Fibroblast of skin of right biceps (primary cell): ENCODE results near the gene CASZ1.

Experiments
- DNase-seq: peaks from one replicate; pipeline ENCODE4 v3.0.0-alpha.2; 2013

CASZ1 gene

DNA sequence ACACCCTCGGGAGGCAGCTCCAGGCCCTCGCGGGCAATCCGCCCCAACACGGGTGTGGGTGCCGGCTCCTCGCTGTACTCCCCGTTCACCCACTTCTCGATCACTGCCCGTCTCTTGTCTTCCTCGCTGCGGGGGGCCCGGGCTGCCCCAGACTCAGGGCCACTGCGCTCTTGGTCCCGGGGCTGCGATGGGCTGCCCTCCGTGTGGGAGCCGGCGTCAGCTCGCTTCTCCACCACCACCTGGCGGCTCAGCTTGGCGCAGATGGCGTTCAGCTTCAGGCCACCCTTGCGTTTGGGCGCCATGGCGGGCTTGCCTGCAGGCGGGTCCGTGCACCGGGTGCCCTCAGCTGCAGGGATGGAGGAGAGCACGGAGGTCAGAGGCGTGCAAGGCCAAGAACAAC is 131.2 kb downstream of the CASZ1 start:
- DNase-seq, result no peak

DNA sequence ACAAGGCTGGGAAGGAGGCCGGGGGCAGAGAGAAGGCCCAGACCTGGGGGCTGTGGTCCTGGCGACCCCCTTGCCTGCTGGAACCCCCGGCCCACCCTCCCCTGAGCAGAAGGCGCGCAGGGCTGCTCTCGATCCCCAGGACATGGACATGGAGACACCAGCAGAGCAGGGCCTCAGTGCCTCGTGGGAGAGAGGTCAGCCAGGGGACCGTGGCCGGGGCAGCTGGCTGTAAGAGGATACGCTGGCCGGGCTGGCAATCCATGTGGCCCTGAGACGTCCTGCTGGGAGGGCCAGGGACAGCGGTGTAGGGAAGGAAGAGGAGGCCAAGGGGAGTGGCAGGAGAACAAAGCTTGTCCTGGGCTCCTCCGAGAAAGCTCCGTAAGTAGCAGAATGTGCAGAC is 132.2 kb downstream of the CASZ1 start:
- DNase-seq, result no peak

DNA sequence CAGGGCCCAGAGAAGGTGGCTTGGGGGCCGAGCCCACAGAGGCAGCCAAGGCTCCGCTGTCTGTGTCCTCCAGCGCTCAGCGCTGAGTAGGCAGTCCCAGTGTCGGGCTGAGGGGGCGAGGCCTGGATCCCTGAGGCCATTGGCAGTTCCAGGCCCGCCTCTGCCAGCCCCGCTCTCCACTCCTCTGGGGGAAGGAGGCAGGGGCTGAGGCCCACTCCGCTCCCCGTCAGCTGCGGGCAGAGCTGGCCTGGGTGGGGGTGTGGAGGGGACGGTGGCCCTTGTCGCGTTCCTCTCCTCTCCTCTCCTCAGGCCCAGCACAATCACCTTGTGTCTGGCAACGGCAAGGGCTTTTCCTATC is 132.8 kb downstream of the CASZ1 start:
- DNase-seq, result no peak

GRCh38 chr1:10662824-10663677 is 133.4 kb downstream of the CASZ1 start:
- no peak for DNase-seq

- no peak for DNase-seq
Observed at GRCh38 chr1:10662090-10662688, 134.3 kb downstream of the CASZ1 start.

DNA sequence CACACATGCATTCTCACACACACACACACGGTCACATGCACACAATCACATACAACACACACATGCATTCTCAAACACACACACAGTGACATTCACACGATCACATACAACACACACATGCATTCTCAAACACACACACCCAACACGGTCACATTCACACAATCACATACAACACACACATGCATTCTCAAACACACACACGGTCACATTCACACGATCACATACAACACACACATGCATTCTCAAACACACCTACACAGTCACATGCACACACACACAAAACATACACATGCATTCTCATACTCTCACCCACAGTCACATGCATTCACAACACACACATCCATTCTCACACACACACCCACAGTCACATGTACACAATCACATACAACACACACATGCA is 135.0 kb downstream of the CASZ1 start:
- no peak for DNase-seq

GRCh38 chr1:10659646-10660540 is 136.6 kb downstream of the CASZ1 start:
- no peak for DNase-seq

- no peak for DNase-seq
Observed at GRCh38 chr1:10659218-10659617, 137.2 kb downstream of the CASZ1 start.

- no peak for DNase-seq
Observed at GRCh38 chr1:10658396-10659066, 137.9 kb downstream of the CASZ1 start.

DNA sequence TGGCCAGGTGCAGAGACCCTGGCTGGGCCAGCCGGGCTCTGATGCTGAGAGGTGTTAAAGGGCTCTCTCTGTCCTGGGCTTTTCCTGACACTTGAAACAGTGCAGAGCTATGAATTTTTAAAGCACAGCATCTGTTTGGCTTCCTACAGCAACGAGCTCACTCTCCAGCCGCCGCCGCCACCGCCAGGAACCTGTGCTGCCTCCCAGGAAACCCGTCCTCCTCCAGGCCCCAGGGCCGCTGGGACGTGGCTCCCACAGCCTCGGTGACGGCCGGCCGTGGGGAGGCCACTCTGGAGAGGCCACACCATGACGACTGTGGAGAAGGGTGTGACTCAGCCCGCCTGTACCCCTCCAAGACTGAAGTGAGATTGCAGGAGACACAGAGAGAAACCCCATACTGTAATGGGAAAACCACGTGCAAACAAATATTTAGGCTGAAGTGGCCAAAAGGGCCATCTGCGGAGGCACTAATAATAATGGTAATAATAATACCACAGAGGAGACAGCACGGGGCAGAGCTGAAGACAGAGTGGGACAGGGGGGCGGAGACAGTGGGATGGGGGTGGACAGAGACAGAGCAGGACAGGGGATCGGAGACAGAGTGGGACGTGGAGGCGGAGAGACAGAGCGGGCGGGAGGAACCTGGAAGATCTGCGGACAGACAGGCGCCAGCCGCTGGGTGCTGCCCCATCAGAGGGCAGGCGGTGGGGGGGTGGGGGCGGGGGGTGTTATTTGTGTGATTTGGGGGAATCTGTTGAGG is 139.2 kb downstream of the CASZ1 start:
- DNase-seq, result no peak

DNA sequence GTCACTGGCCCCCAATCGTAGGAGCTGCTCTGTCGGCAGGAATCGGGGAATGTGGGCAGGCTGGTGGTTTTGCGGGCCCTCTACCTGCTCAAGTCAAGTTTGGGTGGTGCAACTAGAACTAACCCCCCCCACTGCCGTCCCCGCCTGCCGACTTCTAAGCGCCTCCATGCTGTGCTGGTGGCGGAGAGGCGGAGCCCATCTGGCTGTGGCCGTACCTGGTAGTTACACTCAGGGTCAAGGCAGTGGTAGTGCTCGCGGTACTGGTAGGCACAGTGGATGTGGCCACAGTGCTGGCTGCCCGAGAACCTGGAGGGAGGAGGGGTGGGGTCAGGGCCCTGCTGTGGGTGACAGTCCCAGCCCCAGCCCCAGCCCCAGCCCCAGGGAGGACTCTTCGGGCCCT is 140.0 kb downstream of the CASZ1 start:
- DNase-seq, result no peak

- DNase-seq, result no peak
Observed at GRCh38 chr1:10655002-10655401, 141.4 kb downstream of the CASZ1 start.

GRCh38 chr1:10653370-10654125 is 142.9 kb downstream of the CASZ1 start:
- no peak for DNase-seq

DNA sequence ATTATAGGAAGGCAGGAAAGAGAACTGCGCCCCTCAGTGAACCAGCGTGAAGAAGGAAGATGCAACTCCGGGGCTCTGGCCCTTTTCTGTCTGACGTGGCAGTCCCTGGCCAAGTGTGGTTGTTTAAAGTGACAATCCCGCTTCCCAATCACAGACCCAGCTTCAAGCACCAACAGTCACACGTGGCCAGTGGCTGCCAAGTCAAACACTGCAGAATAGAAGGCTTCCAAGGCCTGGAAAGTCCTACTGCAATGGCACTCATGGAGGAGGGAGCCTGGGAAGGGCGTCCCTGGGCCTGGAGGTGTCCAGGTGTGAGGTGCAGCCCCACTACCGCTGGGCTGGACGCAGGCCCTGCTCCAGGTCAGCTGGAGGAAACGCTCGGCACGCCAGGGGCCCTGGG is 143.8 kb downstream of the CASZ1 start:
- DNase-seq, result no peak

DNA sequence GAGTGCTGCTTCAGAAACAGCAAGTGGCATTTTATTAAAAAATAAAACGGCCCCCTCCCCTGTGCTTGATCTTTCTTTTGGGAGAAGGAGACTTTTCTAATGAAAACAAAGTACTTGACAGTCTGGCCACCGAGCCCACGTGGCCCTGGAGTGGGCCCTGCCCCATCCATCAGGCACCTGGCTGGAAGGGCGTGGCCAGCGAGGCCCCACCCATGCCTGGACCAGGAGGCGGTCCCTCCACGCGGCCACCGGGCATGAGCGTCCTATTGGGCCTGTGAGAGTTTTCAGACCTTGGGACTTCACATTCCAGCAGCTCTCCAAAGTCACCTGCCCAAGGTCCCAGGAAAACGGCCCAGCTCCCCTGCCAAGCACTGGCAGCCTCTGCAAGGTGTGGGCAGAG is 144.7 kb downstream of the CASZ1 start:
- DNase-seq, result no peak

- no peak for DNase-seq
Observed at GRCh38 chr1:10651389-10651766, 145.1 kb downstream of the CASZ1 start.

DNA sequence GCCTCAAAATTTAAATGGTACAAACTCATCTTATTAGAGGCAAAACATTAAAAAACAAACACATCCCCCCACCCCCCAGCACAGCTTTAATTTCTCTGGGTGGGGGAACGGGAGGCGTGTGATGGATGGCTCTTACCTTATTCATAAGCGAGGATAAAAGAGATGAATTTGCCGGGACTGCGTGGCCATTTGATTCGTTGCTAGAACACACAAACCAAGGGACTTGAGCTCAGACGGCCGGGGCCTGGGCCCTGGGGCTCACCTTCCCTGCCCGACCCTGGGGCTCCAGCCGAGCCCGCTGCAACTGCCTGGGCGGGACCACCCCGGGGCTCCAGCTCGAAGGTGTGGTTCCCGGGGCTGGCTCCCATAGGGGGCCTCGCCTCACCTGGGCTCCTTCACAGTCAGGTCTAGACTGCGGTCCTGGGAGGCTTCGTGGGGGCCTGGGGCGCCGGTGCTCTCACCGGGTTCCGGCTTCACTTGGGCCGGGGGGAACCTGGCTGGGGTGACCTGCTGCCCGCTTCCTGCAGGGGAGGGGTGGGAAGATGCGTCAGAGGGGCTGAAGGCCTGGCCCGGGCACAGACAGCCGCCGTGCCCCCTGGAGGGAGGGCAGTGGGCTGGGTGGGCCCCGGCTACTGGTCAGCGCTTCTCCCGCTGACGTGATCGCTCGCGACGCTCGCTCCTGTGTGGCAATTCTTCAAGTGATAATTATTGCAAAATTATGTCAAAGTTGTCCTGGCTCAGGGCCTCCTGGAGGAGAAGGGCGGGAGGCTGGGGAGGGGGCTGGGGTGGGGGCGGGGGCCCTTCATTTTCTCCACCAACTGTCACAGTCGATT is 145.7 kb downstream of the CASZ1 start:
- DNase-seq, result no peak

DNA sequence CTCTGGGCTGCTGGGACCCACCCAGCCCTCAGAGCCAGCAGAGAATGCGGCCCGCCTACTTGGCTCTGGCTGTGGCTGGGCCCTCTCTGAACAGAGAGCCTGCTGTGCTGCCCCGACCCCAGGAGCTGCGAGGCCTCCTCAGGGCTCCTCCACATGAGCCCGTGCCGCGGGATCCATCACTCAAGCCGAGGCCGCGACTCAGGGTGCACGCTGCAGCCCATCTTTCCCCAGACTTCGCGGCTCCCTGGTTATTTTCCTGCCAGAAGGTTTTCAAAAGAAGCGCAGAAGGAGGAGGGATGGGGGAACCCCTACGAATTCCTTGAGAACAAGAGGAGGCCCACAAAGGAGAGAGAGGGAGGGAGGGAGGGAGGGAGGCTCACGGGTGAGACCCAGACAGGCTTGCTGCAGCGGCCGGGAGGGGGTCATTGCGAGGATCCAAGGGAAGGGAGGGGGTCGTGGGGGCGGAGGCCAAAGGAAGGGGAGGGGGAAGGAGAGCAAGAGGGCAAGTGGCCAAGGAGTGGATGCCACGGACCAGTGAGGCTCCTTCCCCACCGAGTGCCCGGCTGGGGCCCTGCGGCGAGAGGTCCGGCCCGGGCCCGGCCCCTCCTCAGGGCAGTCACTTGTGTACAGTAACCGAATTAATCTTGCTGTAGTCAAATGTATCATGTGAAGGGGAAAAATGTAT is 146.8 kb downstream of the CASZ1 start:
- no peak for DNase-seq

DNA sequence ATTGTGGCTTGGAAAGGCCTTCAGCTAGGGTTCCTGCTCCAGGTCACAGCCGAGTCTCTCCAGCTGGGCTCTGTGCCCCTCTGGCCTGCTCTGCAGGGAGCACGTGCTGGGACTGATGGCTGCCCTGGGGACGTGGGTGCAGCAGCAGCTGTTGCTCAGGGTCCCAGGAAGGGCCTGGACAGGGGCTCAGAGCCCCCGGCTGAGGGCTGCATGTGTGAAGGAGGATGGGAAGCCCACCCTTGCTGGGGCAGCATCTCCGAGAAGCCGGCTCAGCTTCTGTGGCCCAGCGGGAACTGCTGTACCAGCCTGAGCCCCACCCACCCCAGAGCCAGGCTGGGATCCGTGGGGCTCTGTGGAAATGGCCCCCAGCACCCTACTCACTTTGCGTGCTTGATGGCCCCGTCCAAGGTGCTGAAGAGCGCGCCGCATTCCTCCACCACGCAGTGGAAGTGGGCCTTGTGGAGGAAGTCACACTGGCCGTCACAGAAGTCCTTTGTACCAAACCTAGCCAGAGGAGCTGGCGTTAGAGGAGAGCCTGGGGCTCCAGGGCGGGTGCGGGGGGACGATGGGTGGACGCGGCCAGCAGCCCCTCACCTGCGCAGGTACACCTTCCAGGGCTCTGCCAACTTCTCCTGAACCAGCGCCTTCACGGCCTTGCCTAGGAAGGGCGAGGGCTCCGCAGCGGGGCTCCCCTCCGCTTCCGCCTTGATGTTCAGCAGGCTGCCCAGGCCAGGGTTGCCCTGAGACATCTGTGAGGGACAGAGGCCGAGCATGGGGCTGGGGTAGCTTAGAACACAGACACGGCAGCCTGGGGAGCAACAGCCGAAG is 147.5 kb downstream of the CASZ1 start:
- no peak for DNase-seq
